Measurements from ENCODE around the gene SUMO1. TPM values are rescaled to one million over a fixed set of nuclear protein-coding genes. Genes with fewer than 3 reads are reported as not detected.

The SUMO1 gene
- total and polyA plus RNA-seq, 2 donors from 2014 or later: 81.7 to 170 TPM

GRCh38 chr2:202161151-202161835 lies 77.1 kb downstream of the SUMO1 start:
- no peaks in the 10 kb centered on the region for H3K27me3 ChIP-seq (ENCODE audit: control insufficient read depth, insufficient read depth, low read length)
- FAIRE-seq (no peak), DNase-seq (peak in 3 of 5 donors; percentile 53 to 58 (median 57))
- no peaks in the 10 kb centered on the region for H3K4me1 ChIP-seq (ENCODE audit: control insufficient read depth in 2 of 3, insufficient read depth in 2 of 3, low read depth in 1 of 3, low read length in 3 of 3)
- no peak overlapping the region for H3K9ac ChIP-seq (ENCODE audit: low read length in 3 of 3)
- H3K4me3 ChIP-seq (ENCODE audit: low read length in 3 of 3): no peak overlapping the region
- no peak overlapping the region for H3K27ac ChIP-seq (ENCODE audit: low read depth in 2 of 2, low read length in 2 of 2)
- H3K9me3 ChIP-seq (ENCODE audit: control insufficient read depth in 2 of 3, insufficient read depth in 1 of 3, low read length in 3 of 3): no peaks in the 10 kb centered on the region
- no peak for TF ChIP-seq CTCF (IDR thresholded peaks at IDR 0.05; ENCODE audit: borderline replicate concordance, extremely low read depth, insufficient read depth)
- no peaks in the 10 kb centered on the region for H3K36me3 ChIP-seq (ENCODE audit: control insufficient read depth in 2 of 3, insufficient read depth in 3 of 3, low read length in 3 of 3)
- intact Hi-C loops (cut with DNase I): no loop called here

- FAIRE-seq: no peak
- no peak overlapping the region for H3K27ac ChIP-seq (ENCODE audit: low read depth in 2 of 2, low read length in 2 of 2)
- H3K4me3 ChIP-seq (ENCODE audit: low read length in 3 of 3): no peak overlapping the region
- DNase-seq: peak in 1 of 5 donors; percentile 30
- no peak overlapping the region for H3K9ac ChIP-seq (ENCODE audit: low read length in 3 of 3)
- no peaks in the 10 kb centered on the region for H3K4me1 ChIP-seq (ENCODE audit: control insufficient read depth in 2 of 3, insufficient read depth in 2 of 3, low read depth in 1 of 3, low read length in 3 of 3)
- H3K27me3 ChIP-seq (ENCODE audit: control insufficient read depth, insufficient read depth, low read length): no peaks in the 10 kb centered on the region
- H3K9me3 ChIP-seq (ENCODE audit: control insufficient read depth in 2 of 3, insufficient read depth in 1 of 3, low read length in 3 of 3): no peaks in the 10 kb centered on the region
- no peaks in the 10 kb centered on the region for H3K36me3 ChIP-seq (ENCODE audit: control insufficient read depth in 2 of 3, insufficient read depth in 3 of 3, low read length in 3 of 3)
- TF ChIP-seq CTCF (IDR thresholded peaks at IDR 0.05; ENCODE audit: borderline replicate concordance, extremely low read depth, insufficient read depth): no peak
- intact Hi-C loops (cut with DNase I): no loop called here
Measured at GRCh38 chr2:202158796-202159195, 79.6 kb downstream of the SUMO1 start.

GRCh38 chr2:202157211-202157990 lies 81.0 kb downstream of the SUMO1 start:
- no peaks in the 10 kb centered on the region for H3K27me3 ChIP-seq (ENCODE audit: control insufficient read depth, insufficient read depth, low read length)
- H3K4me1 ChIP-seq (ENCODE audit: control insufficient read depth in 2 of 3, insufficient read depth in 2 of 3, low read depth in 1 of 3, low read length in 3 of 3): no peaks in the 10 kb centered on the region
- intact Hi-C loops (cut with DNase I): no loop called here
- no peak overlapping the region for H3K4me3 ChIP-seq (ENCODE audit: low read length in 3 of 3)
- TF ChIP-seq CTCF (IDR thresholded peaks at IDR 0.05; ENCODE audit: borderline replicate concordance, extremely low read depth, insufficient read depth): no peak
- no peak overlapping the region for H3K9ac ChIP-seq (ENCODE audit: low read length in 3 of 3)
- H3K9me3 ChIP-seq (ENCODE audit: control insufficient read depth in 2 of 3, insufficient read depth in 1 of 3, low read length in 3 of 3): no peaks in the 10 kb centered on the region
- FAIRE-seq: no peak
- H3K36me3 ChIP-seq (ENCODE audit: control insufficient read depth in 2 of 3, insufficient read depth in 3 of 3, low read length in 3 of 3): no peaks in the 10 kb centered on the region
- DNase-seq: no peak
- H3K27ac ChIP-seq (ENCODE audit: low read depth in 2 of 2, low read length in 2 of 2): no peak overlapping the region

Other genes starting within 250 kb of the SUMO1 start
- 14.0 TPM for gene FZD7, start 204.7 kb downstream of the SUMO1 start, total RNA-seq
- gene FZD7, start 204.7 kb downstream of the SUMO1 start, polyA plus RNA-seq (ENCODE audit: insufficient read depth, low read depth, low replicate concordance): 5.6 TPM
- gene KIAA2012, start 165.3 kb downstream of the SUMO1 start, total RNA-seq: not detected
- not detected for gene KIAA2012, start 165.3 kb downstream of the SUMO1 start, polyA plus RNA-seq (ENCODE audit: insufficient read depth, low read depth, low replicate concordance)
- gene NOP58, start 27.2 kb upstream of the SUMO1 start, total RNA-seq: 57.1 TPM
- 38.6 TPM for gene NOP58, start 27.2 kb upstream of the SUMO1 start, polyA plus RNA-seq (ENCODE audit: insufficient read depth, low read depth, low replicate concordance)
- 66.9 TPM for gene BMPR2, start 137.7 kb upstream of the SUMO1 start, total RNA-seq
- gene BMPR2, start 137.7 kb upstream of the SUMO1 start, polyA plus RNA-seq (ENCODE audit: insufficient read depth, low read depth, low replicate concordance): 12.5 TPM